KMS-11 (cell line): ENCODE data around the gene TMEM50B.
"Not testable (repeated sequence)": the region's sequence is repeated elsewhere in the genome, so short reads cannot be mapped to it uniquely, and the experiment has no call there.

Experiments
- H2AFZ ChIP-seq: fragments of 200-600 bp; sonication (generic); 2 replicates; pipeline ENCODE4 v1.6.1; 2016; ENCODE audit warnings: antibody characterized with exemption, mixed run types, low read depth
- H3K27ac ChIP-seq: fragments of 200-600 bp; sonication (generic); 2 replicates; pipeline ENCODE4 v1.6.1; 2016; ENCODE audit warnings: mild to moderate bottlenecking, mixed run types
- H3K27me3 ChIP-seq: fragments of 200-600 bp; sonication (generic); 2 replicates; pipeline ENCODE4 v1.6.1; 2017; ENCODE audit warnings: mild to moderate bottlenecking, low read depth, mixed run types, moderate library complexity; ENCODE audit not compliant: insufficient read depth
- H3K36me3 ChIP-seq: fragments of 200-600 bp; sonication (generic); 2 replicates; pipeline ENCODE4 v1.6.1; 2017; ENCODE audit warnings: mild to moderate bottlenecking, mixed run types; ENCODE audit not compliant: insufficient read depth
- H3K4me1 ChIP-seq: fragments of 200-600 bp; sonication (generic); 2 replicates; pipeline ENCODE4 v1.6.1; 2016; ENCODE audit warnings: mild to moderate bottlenecking, low read depth, mixed run types; ENCODE audit not compliant: poor library complexity, severe bottlenecking
- H3K4me2 ChIP-seq: fragments of 200-600 bp; sonication (generic); 2 replicates; pipeline ENCODE4 v1.7.0; 2016; ENCODE audit warnings: mild to moderate bottlenecking, mixed run types
- H3K4me3 ChIP-seq: fragments of 200-600 bp; sonication (generic); IDR thresholded peaks from 2 replicates; pipeline ENCODE4 v1.6.1; 2017; ENCODE audit warnings: low read depth, low read length, mixed read lengths; ENCODE audit not compliant: insufficient read depth
- H3K79me2 ChIP-seq: fragments of 200-600 bp; sonication (generic); 2 replicates; pipeline ENCODE4 v1.6.1; 2016; ENCODE audit warnings: low read depth, mixed run types; ENCODE audit not compliant: insufficient read depth
- H3K9ac ChIP-seq: fragments of 200-600 bp; sonication (generic); 2 replicates; pipeline ENCODE4 v1.6.1; 2016; ENCODE audit warnings: mild to moderate bottlenecking, mixed run types
- H4K20me1 ChIP-seq: fragments of 200-600 bp; sonication (generic); 2 replicates; pipeline ENCODE4 v1.6.1; 2016; ENCODE audit warnings: mild to moderate bottlenecking, mixed run types; ENCODE audit not compliant: insufficient read depth
- TF ChIP-seq, protein P1 (sequence below): fragments of 200-600 bp; sonication (generic); conservative IDR thresholded peaks from 2 replicates; pipeline ENCODE4 v1.6.1; 2017; ENCODE audit warnings: low read depth, mild to moderate bottlenecking, antibody characterized with exemption, low read length, moderate library complexity, mixed read lengths

Gene TMEM50B

DNA sequence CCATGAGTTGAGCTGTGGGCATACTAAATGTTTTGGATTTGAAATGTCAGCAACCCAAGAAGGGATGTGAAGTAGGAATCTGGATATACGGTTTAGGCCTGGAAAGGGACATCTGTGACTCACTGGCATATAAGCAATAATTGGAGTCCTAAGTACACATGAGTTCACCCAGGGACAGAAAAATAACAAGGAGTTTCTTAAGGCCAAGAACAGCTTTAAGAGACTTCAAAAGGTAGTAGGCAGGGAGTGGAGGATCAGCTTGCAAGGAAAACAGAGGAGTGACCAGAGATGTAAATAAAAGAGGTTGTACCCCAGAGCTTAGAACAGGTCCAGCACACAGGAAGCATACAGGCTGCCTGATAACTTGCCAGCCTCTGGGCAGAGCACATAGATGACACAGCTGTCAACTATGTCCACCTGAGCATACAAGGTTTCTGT lies 28.1 kb downstream of the TMEM50B start:
- no peaks in the 10 kb centered on the region for H3K36me3 ChIP-seq
- H3K27me3 ChIP-seq = no peaks in the 10 kb centered on the region
- H3K4me3 ChIP-seq = no peak overlapping the region
- no peak overlapping the region for H2AFZ ChIP-seq
- no peak overlapping the region for H3K9ac ChIP-seq
- TF ChIP-seq, protein P1, sequence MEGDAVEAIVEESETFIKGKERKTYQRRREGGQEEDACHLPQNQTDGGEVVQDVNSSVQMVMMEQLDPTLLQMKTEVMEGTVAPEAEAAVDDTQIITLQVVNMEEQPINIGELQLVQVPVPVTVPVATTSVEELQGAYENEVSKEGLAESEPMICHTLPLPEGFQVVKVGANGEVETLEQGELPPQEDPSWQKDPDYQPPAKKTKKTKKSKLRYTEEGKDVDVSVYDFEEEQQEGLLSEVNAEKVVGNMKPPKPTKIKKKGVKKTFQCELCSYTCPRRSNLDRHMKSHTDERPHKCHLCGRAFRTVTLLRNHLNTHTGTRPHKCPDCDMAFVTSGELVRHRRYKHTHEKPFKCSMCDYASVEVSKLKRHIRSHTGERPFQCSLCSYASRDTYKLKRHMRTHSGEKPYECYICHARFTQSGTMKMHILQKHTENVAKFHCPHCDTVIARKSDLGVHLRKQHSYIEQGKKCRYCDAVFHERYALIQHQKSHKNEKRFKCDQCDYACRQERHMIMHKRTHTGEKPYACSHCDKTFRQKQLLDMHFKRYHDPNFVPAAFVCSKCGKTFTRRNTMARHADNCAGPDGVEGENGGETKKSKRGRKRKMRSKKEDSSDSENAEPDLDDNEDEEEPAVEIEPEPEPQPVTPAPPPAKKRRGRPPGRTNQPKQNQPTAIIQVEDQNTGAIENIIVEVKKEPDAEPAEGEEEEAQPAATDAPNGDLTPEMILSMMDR = no peak
- H3K79me2 ChIP-seq = no peaks in the 10 kb centered on the region
- no peaks in the 10 kb centered on the region for H4K20me1 ChIP-seq
- no peaks in the 10 kb centered on the region for H3K4me1 ChIP-seq
- no peak overlapping the region for H3K4me2 ChIP-seq
- no peak overlapping the region for H3K27ac ChIP-seq

DNA sequence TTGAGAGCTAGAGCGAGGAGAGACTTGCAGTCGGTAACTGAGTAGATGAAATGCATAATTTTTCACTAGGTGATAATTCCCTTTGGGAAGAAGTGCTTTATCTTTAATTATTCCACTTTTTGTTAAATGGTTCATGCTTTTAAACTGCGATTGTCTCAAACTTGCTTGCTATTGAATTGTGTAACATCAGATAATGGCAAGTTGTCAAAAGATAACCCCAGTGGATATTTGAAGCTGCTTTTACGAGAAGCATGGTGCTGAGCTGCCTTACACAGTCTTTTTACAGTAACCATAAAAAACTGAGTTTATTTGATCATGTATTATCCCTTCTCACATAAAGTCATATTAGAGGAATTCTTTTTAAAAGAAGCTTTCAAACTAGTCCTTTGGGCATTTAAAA lies 30.2 kb downstream of the TMEM50B start:
- H3K4me1 ChIP-seq = peaks cover 4% of the 10 kb centered on the region
- TF ChIP-seq, protein P1 = no peak
- H3K4me2 ChIP-seq = no peak overlapping the region
- H3K4me3 ChIP-seq = no peak overlapping the region
- no peak overlapping the region for H2AFZ ChIP-seq
- no peak overlapping the region for H3K9ac ChIP-seq
- no peaks in the 10 kb centered on the region for H4K20me1 ChIP-seq
- no peak overlapping the region for H3K27ac ChIP-seq
- H3K79me2 ChIP-seq = no peaks in the 10 kb centered on the region
- no peaks in the 10 kb centered on the region for H3K36me3 ChIP-seq
- H3K27me3 ChIP-seq = no peaks in the 10 kb centered on the region

DNA sequence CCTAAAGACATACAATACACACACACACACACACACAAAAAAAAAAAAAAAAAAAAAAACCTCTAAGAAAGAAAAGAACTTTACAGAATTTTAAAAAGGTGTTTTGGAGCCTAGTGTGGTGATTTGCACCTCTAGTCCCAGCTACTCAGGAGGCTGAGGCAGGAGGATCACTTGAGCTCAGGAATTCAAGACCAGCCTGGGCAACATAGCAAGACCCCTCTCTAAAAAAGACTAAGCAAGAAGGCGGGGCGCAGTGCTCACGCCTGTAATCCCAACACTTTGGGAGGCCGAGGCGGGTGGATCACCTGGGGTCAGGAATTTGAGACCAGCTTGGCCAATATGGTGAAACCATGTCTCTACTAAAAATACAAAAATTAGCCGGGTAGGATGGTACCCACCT lies 33.2 kb downstream of the TMEM50B start:
- not testable (repeated sequence) for H3K27me3 ChIP-seq, H3K4me3 ChIP-seq, H3K27ac ChIP-seq, H3K4me2 ChIP-seq, H3K79me2 ChIP-seq, H3K9ac ChIP-seq, H3K36me3 ChIP-seq, H3K4me1 ChIP-seq, H2AFZ ChIP-seq, H4K20me1 ChIP-seq

DNA sequence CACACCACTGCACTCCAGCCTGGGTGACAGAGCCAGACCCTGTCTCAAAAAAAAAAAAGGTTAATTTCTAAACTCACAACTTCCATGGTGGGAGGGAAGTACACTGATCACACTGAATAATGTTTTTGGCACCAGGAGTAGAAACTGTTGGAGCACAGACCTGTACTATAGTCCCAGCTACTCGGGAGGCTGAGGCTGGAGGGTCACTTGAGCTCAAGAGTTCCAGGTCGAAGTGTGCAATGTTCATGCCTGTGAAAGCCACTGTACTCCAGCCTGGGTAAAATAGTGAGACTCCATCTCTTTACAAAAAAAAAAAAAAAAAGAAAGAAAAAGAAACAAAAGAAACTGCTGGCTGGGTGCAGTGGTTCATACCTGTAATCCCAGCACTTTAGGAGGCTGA lies 35.3 kb downstream of the TMEM50B start:
- H3K4me2 ChIP-seq = no peak overlapping the region
- H3K36me3 ChIP-seq = no peaks in the 10 kb centered on the region
- H3K27me3 ChIP-seq = no peaks in the 10 kb centered on the region
- no peak overlapping the region for H3K9ac ChIP-seq
- no peak overlapping the region for H2AFZ ChIP-seq
- no peak overlapping the region for H3K4me3 ChIP-seq
- H3K4me1 ChIP-seq = peaks cover 4% of the 10 kb centered on the region
- H3K27ac ChIP-seq = no peak overlapping the region
- TF ChIP-seq, protein P1 = no peak
- no peaks in the 10 kb centered on the region for H4K20me1 ChIP-seq
- H3K79me2 ChIP-seq = no peaks in the 10 kb centered on the region

DNA sequence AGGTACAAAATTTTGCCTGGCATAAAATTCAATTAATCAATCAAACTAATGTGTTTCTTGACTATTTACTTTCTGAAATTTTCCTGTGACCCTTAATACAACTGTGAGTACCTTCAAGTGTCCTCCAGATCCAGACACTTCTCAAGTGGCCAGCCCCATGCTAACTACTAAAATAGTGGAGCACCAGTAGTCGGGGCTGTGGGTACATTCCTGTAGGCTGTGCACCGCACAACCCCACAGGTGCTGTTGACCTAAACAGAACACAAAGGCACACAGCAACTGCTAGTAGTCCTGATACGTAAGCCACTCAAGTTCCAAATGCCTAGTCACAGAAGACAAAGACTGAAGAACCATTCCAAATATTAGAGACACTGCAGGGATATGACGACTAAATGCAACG lies 36.6 kb downstream of the TMEM50B start:
- H3K4me2 ChIP-seq = no peak overlapping the region
- TF ChIP-seq, protein P1 = no peak
- H4K20me1 ChIP-seq = no peaks in the 10 kb centered on the region
- H2AFZ ChIP-seq = no peak overlapping the region
- no peaks in the 10 kb centered on the region for H3K36me3 ChIP-seq
- H3K27ac ChIP-seq = no peak overlapping the region
- H3K4me3 ChIP-seq = no peak overlapping the region
- H3K4me1 ChIP-seq = peaks cover 4% of the 10 kb centered on the region
- H3K9ac ChIP-seq = no peak overlapping the region
- no peaks in the 10 kb centered on the region for H3K79me2 ChIP-seq
- H3K27me3 ChIP-seq = no peaks in the 10 kb centered on the region
